HL-60 (cell line): ENCODE measurements around the gene PPP1R3D.
A peak's percentile ranks its signal among the peaks of the same experiment; 100 is the strongest.

Source experiments
- DNase-seq, 2 experiments: peaks; one replicate each; pipeline ENCODE4 v3.0.0-alpha.2; 2010 to 2020; ENCODE audit warnings: low read depth in 1 of 2, low spot score in 1 of 2
- H3K27ac ChIP-seq: fragments of 250-450 bp; sonication (Bioruptor Pico); replicated peaks from 2 replicates; pipeline ENCODE4 v1.5.1; 2020; ENCODE audit warnings: mild to moderate bottlenecking, moderate library complexity
- H3K27me3 ChIP-seq: fragments of 250-450 bp; sonication (Bioruptor Pico); 2 replicates; pipeline ENCODE4 v1.5.1; 2021; ENCODE audit warnings: mild to moderate bottlenecking, moderate library complexity; ENCODE audit not compliant: insufficient read depth, poor library complexity, severe bottlenecking
- H3K4me3 ChIP-seq: replicated peaks from 2 replicates; pipeline ENCODE4 v1.5.1; 2011; ENCODE audit warnings: mild to moderate bottlenecking, control low read depth, low read length; ENCODE audit not compliant: insufficient read depth
- GABPA ChIP-seq: IDR thresholded peaks from 2 replicates; pipeline ENCODE4 v1.6.1; 2012; ENCODE audit warnings: low read depth
- POLR2AphosphoS5 ChIP-seq: IDR thresholded peaks from 2 replicates; pipeline ENCODE4 v1.6.1; 2012; ENCODE audit warnings: low read depth
- SPI1 ChIP-seq: IDR thresholded peaks from 2 replicates; pipeline ENCODE4 v1.6.1; 2012; ENCODE audit warnings: low read depth, mild to moderate bottlenecking, borderline replicate concordance
- TF ChIP-seq, protein P1 (sequence below): IDR thresholded peaks from 2 replicates; pipeline ENCODE4 v1.6.1; 2012; ENCODE audit warnings: low read depth; ENCODE audit not compliant: insufficient replicate concordance
- TF ChIP-seq, protein P2 (sequence below): IDR thresholded peaks from one replicate; pipeline ENCODE4 v1.5.1; 2011; ENCODE audit warnings: low read length, control low read depth, inconsistent platforms; ENCODE audit not compliant: insufficient read depth

Gene PPP1R3D

DNA sequence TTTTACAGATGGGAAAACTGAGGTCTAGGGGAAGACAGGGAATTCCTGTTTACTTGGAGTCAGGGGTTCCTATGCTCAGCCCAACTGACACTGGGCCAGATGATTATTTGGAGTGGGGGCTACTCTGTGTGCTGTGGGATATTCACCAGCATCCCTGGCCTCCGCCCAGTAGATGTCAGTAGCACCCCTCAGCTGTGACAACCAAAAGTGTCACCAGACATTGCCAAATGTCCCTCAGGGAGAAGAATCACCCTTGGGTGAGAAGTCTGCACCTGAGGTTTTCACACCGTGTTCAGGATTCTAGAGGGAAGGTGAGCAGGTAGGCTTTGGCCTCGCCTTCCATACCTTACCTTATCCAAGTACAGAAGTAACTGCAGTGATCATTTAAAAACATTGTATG lies 45.8 kb upstream of the PPP1R3D start:
- peak in 1 of 2 experiments; percentile 60 for DNase-seq
- no peak overlapping the region for H3K4me3 ChIP-seq
- no peaks in the 10 kb centered on the region for H3K27me3 ChIP-seq
- H3K27ac ChIP-seq, result peak overlapping the region; percentile 77; the same call in 1 of the 2 replicates
- TF ChIP-seq POLR2AphosphoS5, result no peak
- TF ChIP-seq, protein P1, sequence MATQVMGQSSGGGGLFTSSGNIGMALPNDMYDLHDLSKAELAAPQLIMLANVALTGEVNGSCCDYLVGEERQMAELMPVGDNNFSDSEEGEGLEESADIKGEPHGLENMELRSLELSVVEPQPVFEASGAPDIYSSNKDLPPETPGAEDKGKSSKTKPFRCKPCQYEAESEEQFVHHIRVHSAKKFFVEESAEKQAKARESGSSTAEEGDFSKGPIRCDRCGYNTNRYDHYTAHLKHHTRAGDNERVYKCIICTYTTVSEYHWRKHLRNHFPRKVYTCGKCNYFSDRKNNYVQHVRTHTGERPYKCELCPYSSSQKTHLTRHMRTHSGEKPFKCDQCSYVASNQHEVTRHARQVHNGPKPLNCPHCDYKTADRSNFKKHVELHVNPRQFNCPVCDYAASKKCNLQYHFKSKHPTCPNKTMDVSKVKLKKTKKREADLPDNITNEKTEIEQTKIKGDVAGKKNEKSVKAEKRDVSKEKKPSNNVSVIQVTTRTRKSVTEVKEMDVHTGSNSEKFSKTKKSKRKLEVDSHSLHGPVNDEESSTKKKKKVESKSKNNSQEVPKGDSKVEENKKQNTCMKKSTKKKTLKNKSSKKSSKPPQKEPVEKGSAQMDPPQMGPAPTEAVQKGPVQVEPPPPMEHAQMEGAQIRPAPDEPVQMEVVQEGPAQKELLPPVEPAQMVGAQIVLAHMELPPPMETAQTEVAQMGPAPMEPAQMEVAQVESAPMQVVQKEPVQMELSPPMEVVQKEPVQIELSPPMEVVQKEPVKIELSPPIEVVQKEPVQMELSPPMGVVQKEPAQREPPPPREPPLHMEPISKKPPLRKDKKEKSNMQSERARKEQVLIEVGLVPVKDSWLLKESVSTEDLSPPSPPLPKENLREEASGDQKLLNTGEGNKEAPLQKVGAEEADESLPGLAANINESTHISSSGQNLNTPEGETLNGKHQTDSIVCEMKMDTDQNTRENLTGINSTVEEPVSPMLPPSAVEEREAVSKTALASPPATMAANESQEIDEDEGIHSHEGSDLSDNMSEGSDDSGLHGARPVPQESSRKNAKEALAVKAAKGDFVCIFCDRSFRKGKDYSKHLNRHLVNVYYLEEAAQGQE, result no peak

DNA sequence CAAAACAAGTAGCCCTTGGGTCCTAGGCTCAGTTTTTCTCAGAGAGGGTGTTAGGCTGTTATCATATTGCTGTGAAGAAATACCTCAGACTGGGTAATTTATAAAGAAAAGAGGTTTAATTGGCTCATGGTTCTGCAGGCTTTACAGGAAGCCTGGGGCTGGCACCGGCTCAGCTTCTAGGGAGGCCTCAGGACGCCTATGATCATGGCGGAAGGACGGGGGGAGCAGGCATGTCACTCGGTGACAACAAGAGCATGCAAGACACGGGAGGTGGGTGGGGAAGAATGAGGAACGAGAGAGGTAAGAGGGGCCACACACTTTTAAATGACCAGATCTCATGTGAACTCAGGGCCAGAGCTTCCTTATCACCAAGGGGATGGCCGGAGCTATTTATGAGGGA lies 45.1 kb upstream of the PPP1R3D start:
- no peaks in the 10 kb centered on the region for H3K27me3 ChIP-seq
- H3K4me3 ChIP-seq, result no peak overlapping the region
- DNase-seq, result no peak
- peak overlapping the region; percentile 77 for H3K27ac ChIP-seq
- TF ChIP-seq GABPA (no peak), POLR2AphosphoS5 (no peak), SPI1 (no peak)
- TF ChIP-seq, protein P2, sequence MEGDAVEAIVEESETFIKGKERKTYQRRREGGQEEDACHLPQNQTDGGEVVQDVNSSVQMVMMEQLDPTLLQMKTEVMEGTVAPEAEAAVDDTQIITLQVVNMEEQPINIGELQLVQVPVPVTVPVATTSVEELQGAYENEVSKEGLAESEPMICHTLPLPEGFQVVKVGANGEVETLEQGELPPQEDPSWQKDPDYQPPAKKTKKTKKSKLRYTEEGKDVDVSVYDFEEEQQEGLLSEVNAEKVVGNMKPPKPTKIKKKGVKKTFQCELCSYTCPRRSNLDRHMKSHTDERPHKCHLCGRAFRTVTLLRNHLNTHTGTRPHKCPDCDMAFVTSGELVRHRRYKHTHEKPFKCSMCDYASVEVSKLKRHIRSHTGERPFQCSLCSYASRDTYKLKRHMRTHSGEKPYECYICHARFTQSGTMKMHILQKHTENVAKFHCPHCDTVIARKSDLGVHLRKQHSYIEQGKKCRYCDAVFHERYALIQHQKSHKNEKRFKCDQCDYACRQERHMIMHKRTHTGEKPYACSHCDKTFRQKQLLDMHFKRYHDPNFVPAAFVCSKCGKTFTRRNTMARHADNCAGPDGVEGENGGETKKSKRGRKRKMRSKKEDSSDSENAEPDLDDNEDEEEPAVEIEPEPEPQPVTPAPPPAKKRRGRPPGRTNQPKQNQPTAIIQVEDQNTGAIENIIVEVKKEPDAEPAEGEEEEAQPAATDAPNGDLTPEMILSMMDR, result no peak

DNA sequence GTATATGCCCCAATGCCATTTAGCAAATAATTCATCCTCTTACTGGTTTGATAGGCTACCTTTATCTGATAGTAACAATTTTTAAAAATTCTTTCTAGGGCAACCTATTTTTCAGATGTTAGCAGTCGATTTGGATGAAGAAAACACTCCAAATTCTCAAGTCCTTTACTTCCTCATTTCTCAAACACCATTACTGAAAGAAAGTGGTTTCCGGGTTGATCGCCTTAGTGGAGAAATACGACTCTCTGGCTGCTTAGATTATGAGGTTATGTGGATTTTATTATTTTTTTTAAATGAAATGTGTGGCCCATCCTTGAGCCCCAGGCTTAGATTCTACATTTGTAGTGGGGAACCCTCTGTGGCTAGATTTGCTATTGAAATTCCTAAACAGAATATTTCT lies 44.4 kb upstream of the PPP1R3D start:
- peak in 1 of 2 experiments; percentile 62 for DNase-seq
- H3K4me3 ChIP-seq, result no peak overlapping the region
- no peak for TF ChIP-seq POLR2AphosphoS5
- TF ChIP-seq SPI1, result no peak
- no peak for TF ChIP-seq GABPA
- TF ChIP-seq, protein P2, result no peak
- TF ChIP-seq, protein P1, result no peak
- peak overlapping the region; percentile 77 for H3K27ac ChIP-seq
- no peaks in the 10 kb centered on the region for H3K27me3 ChIP-seq

DNA sequence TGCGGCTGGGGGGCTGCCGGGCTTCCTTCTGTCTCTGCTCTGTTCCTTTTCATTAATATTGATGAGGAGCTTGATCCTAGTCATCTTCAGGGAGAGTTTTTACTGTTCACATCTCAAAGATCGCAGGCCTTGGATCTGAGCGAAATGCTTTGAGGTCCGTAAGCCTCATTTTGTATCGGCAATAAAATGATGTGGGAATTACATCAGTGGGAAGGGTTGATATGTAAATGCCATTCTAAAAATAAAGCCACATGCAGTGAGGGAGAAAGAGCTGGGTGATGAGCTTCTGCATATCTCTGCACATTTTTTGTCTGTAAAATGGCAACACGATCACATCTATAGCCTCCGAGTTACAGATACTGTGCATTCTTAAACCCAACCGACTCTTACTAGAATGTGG lies 43.0 kb upstream of the PPP1R3D start:
- H3K4me3 ChIP-seq, result no peak overlapping the region
- TF ChIP-seq POLR2AphosphoS5 (no peak), GABPA (no peak), SPI1 (no peak)
- TF ChIP-seq, protein P2, result no peak
- TF ChIP-seq, protein P1, result no peak
- H3K27me3 ChIP-seq, result no peaks in the 10 kb centered on the region
- no peak for DNase-seq
- H3K27ac ChIP-seq, result no peak overlapping the region
